Fibroblast of lung (primary cell): ENCODE data around the gene TEX52. TPM values are rescaled to one million over a fixed set of nuclear protein-coding genes. Genes with fewer than 3 reads are reported as not detected.

Experiments
- DNase-seq, 2 donors: peaks; one replicate each; pipeline versions ENCODE4 v3.0.0 to v3.0.0-alpha.2; 2010; ENCODE audit warnings: low read depth in 2 of 2
- H2AFZ ChIP-seq: 2 replicates; pipeline ENCODE4 v1.5.1; 2012; ENCODE audit warnings: low read length, control low read depth, inconsistent platforms
- H3K27ac ChIP-seq: 2 replicates; pipeline ENCODE4 v1.5.1; 2011; ENCODE audit warnings: low read length, control low read depth; ENCODE audit not compliant: insufficient read depth
- H3K27me3 ChIP-seq: 2 replicates; pipeline ENCODE4 v1.5.1; 2011; ENCODE audit warnings: mild to moderate bottlenecking, low read length; ENCODE audit not compliant: control insufficient read depth, insufficient read depth
- H3K36me3 ChIP-seq: 2 replicates; pipeline ENCODE4 v1.5.1; 2011; ENCODE audit warnings: low read length; ENCODE audit not compliant: control insufficient read depth, insufficient read depth
- H3K4me1 ChIP-seq: 2 replicates; pipeline ENCODE4 v1.5.1; 2011; ENCODE audit warnings: low read length; ENCODE audit not compliant: control insufficient read depth, insufficient read depth; ENCODE audit errors: extremely low read depth
- H3K4me2 ChIP-seq: 2 replicates; pipeline ENCODE4 v1.5.1; 2011; ENCODE audit warnings: low read length, control low read depth; ENCODE audit not compliant: insufficient read depth; ENCODE audit errors: extremely low read depth
- H3K4me3 ChIP-seq, 4 experiments: fragments of 200-600 bp in 1 of 4; sonication (generic) in 1 of 4; replicated peaks in 1 of 4; 2 replicates each; pipeline ENCODE4 v1.5.1; 2011 to 2016; ENCODE audit warnings: low read length in 4 of 4, low read depth in 3 of 4, mild to moderate bottlenecking in 3 of 4, control low read depth in 2 of 4, inconsistent platforms in 1 of 4, mixed read lengths in 1 of 4; ENCODE audit not compliant: insufficient read depth in 1 of 4; ENCODE audit errors: control extremely low read depth in 1 of 4
- H3K79me2 ChIP-seq: 2 replicates; pipeline ENCODE4 v1.5.1; 2012; ENCODE audit warnings: mild to moderate bottlenecking, low read length, inconsistent platforms; ENCODE audit not compliant: control insufficient read depth, insufficient read depth
- H3K9ac ChIP-seq: 2 replicates; pipeline ENCODE4 v1.5.1; 2011; ENCODE audit warnings: mild to moderate bottlenecking, low read length, control low read depth; ENCODE audit not compliant: insufficient read depth
- H3K9me3 ChIP-seq: 2 replicates; pipeline ENCODE4 v1.5.1; 2012; ENCODE audit warnings: low read depth, low read length; ENCODE audit not compliant: control insufficient read depth, insufficient read depth
- H4K20me1 ChIP-seq: 2 replicates; pipeline ENCODE4 v1.5.1; 2011; ENCODE audit warnings: low read length; ENCODE audit not compliant: control insufficient read depth, insufficient read depth; ENCODE audit errors: extremely low read depth
- CTCF ChIP-seq, 2 donors: IDR thresholded peaks in 1 of 2; conservative IDR thresholded peaks in 1 of 2; 1 replicate in 1 of 2; 2 replicates in 1 of 2; pipeline ENCODE4 v1.5.1; 2011 to 2012; ENCODE audit warnings: low read length in 2 of 2, control low read depth in 1 of 2, inconsistent platforms in 1 of 2, low read depth in 1 of 2, mild to moderate bottlenecking in 1 of 2
- EZH2 ChIP-seq: IDR thresholded peaks from 2 replicates; pipeline ENCODE4 v1.5.1; 2012; ENCODE audit warnings: low read length, control low read depth, mild to moderate bottlenecking; ENCODE audit errors: missing control alignments
- polyA plus RNA-seq, 2 donors: library from polyadenylated mRNA; depleted of rRNA in 1 of 2; stranded (reverse) in 1 of 2; unstranded in 1 of 2; fragments of >200 nt; gene quantifications; 2 replicates each; pipeline ENCODE4 v1.2.1, GENCODE V29; 2011 to 2012; ENCODE audit warnings: missing spikeins in 1 of 2
- total RNA-seq: library from RNA; depleted of rRNA; stranded (reverse); fragments of >200 nt; gene quantifications from 2 replicates; pipeline ENCODE4 v1.2.1, GENCODE V29; 2014

TEX52 gene
- total and polyA plus RNA-seq, 2 donors (not counting 1 experiment from before 2014, with no cell fraction given) = not detected

GRCh38 chr12:2886768-2887450 is 30.1 kb upstream of the TEX52 start:
- no peaks in the 10 kb centered on the region for H3K36me3 ChIP-seq

GRCh38 chr12:2884810-2885209 is 28.0 kb upstream of the TEX52 start:
- Histone ChIP-seq H4K20me1 (no peaks in the 10 kb centered on the region), H3K27ac (no peak overlapping the region), H3K9ac (no peak overlapping the region), H2AFZ (no peak overlapping the region), H3K4me1 (no peaks in the 10 kb centered on the region), H3K79me2 (peaks cover 13% of the 10 kb centered on the region), H3K36me3 (no peaks in the 10 kb centered on the region), H3K9me3 (no peaks in the 10 kb centered on the region), H3K4me3 (no peak overlapping the region), H3K27me3 (no peaks in the 10 kb centered on the region), H3K4me2 (no peak overlapping the region)
- DNase-seq = no peak
- no peak for TF ChIP-seq EZH2
- no peak for TF ChIP-seq CTCF (conservative IDR thresholded peaks at IDR 0.05 in 1 of 2, IDR thresholded peaks at IDR 0.05 in 1 of 2; ENCODE audit: low read depth in 1 of 2, low read length in 2 of 2)

More at GRCh38 chr12:2886768-2887450, 30.1 kb upstream of the TEX52 start:
- H3K27me3 ChIP-seq = no peaks in the 10 kb centered on the region
- no peak overlapping the region for H3K4me3 ChIP-seq
- no peak for TF ChIP-seq EZH2
- H4K20me1 ChIP-seq = no peaks in the 10 kb centered on the region
- H3K9me3 ChIP-seq = no peaks in the 10 kb centered on the region
- H3K4me1 ChIP-seq = peaks cover 3% of the 10 kb centered on the region
- H3K27ac ChIP-seq = no peak overlapping the region
- H3K9ac ChIP-seq = no peak overlapping the region
- H3K4me2 ChIP-seq = no peak overlapping the region
- H3K79me2 ChIP-seq = peaks cover 10% of the 10 kb centered on the region
- H2AFZ ChIP-seq = no peak overlapping the region
- no peak for DNase-seq

- Histone ChIP-seq H3K36me3 (no peaks in the 10 kb centered on the region), H3K27me3 (no peaks in the 10 kb centered on the region), H3K9ac (no peak overlapping the region), H3K9me3 (no peaks in the 10 kb centered on the region), H3K4me2 (no peak overlapping the region), H2AFZ (no peak overlapping the region), H3K4me3 (no peak overlapping the region), H3K27ac (no peak overlapping the region), H3K79me2 (peaks cover 49% of the 10 kb centered on the region), H4K20me1 (no peaks in the 10 kb centered on the region), H3K4me1 (peaks cover 6% of the 10 kb centered on the region)
- TF ChIP-seq CTCF (conservative IDR thresholded peaks at IDR 0.05 in 1 of 2, IDR thresholded peaks at IDR 0.05 in 1 of 2; ENCODE audit: low read depth in 1 of 2, low read length in 2 of 2) (no peak), EZH2 (no peak)
- no peak for DNase-seq
Measured at GRCh38 chr12:2879853-2880252, 23.0 kb upstream of the TEX52 start.
